Stimulated activated CD8-positive, alpha-beta memory T cell treated with anti-CD3 and anti-CD28 coated beads, Interleukin-15, amount 100 ng/mL, for 4 hours (primary cell): ENCODE measurements around the gene WFDC8.

Experiments
- DNase-seq, 2 donors: peaks; one replicate each; pipeline ENCODE4 v3.0.0-alpha.2; 2020; ENCODE audit warnings: low read depth in 2 of 2

Gene WFDC8

DNA sequence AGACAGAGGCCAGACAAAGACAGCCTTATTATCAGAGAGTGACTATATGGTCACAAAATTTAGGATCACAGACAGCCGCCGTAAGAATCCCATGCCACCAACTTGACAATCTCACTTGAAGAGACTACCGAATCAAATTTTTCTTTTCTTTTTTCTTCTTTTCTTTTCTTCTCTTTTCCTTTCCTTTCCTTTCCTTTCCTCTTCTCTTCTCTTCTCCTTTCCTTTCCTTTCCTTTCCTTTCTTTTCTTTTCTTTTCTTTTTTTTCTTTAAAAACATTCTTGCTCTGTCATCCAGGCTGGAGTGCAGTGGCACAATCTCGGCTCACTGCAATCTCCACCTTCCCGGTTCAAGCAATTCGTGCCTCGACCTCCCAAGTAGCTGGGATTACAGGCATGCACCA, 30.7 kb downstream of the WFDC8 start:
- no peak for DNase-seq

DNA sequence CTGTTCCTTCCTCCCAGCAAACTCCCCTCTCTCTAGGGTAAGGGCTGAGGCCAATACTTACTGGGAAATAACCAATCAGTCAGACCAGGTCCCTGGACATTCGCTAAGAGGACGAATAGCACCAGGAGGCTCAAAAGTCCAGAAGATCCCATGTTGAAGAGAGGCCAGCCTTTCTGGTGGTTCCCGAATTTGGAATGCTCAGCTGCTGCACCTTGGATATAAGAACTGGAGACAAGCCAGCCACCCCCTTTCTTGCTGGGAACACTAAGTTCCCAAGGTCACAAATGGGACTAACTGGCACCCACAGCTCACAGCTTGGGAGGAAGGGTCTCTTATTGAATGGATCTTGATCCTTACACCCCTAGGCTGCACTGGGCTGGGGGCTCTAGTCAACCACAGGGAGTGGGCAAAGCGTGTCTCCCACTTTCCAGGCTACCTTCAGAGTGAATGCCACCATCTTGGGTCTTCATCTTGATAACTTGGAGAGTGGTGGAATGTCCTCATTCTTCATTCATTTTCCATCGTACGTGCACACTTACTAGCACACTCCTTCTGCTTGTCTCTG, 31.8 kb downstream of the WFDC8 start, which contains the start of gene EPPIN:
Gene EPPIN (minus strand): TSS at position 196 of the 565 bp plus-strand sequence. CDS start 44 bp downstream, at position 152.
- no peak for DNase-seq

DNA sequence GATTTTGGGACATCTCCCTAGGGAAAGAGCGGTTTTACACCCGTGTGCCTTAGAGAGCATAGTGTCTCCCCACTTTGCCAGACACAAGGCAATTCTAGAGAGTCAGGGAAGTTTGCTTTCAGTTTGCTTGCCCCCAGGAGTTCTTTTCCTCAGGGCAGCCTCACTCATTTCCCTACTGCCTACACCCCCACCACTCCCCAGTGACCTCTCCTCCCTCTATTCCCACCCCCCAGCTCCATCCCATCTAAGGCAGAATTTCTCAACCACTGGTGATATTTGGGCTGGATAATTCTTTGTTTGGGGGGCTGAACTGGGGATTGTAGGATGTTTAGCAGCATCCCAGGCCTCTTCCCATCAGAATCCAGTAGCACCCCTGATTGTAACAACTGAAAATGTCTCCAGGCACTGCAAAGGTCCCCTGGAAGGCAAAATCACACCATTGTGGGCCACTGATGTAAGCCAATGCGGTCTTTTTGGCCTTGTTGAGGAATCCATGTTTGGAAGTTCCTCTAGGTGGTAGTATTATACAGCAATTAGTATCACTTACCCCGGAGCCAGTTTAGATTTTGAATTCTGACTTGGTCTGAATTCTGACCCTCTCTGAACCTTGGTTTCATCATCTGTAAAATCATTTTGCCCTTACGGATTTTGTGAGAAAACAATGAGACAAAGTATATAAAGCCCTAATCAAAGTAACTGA, 33.2 kb downstream of the WFDC8 start:
- DNase-seq = no peak

DNA sequence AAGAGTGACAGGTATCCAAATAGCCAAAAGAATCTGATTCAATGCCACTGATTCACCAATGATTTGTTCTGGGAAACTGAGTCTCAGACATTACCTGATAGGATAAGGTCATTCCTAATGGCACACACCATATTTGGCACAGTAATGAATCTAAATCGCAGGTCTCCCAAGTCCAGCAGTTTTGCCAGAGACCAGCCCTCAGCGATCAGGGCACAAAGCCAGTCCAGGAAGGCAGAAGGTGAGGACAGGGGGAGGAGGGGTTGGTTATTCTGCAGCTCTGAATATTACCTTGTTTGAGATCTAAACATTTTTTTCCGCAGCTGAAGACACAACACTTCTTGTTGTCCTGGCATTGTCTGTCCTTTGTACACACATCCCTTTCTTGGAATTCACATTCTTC, 33.7 kb downstream of the WFDC8 start:
- no peak for DNase-seq

DNA sequence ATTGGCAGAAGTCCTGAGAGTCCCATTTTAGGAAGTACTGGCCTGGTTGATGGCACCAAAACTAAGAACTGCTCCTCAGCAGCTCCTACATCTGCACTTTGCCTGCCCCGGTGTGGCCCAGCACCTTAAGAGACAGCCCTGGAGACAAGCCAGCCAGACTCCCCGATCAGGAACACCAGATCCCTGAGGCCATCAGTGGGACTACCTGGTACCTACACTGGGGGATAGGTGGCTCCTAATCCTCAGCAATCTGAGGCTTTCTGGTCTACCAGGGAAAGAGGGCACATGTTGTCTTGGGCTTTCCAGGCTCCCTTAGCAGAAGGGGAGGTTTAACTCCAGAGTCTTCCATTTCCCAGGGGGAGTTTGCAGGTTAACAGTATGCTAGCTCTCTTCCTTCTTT, 39.7 kb downstream of the WFDC8 start, which contains the start of gene WFDC6:
Gene WFDC6 (minus strand): TSS at position 101 of the 400 bp plus-strand sequence. CDS start 75 bp downstream, at position 26.
- no peak for DNase-seq

DNA sequence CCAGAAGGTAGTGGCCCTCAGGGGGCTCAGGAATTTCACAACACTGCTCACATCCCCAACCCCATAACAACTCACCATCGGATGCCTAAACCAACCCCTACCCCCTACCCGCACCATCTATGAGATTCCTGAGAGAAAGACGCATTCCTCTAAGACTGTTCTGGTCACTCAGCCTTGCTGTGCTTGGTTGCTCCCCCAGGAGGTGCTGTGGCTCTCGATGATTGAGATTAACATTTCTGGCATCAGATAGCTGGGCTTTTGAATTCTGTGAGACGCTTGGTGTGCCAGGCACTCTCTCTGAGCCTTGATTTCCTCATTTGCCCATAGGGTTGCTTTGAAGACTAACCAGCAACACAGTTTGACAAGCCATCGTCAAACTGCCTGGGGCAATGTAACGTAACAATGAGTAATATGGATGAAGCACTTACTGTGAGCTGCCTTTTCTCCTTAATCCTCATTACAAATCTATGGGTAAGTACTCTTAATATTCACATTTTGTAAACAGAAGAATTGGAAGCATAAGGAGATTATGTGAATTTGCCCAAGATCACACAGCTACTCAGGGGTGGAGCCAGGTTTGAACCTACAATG, 40.8 kb downstream of the WFDC8 start:
- no peak for DNase-seq

DNA sequence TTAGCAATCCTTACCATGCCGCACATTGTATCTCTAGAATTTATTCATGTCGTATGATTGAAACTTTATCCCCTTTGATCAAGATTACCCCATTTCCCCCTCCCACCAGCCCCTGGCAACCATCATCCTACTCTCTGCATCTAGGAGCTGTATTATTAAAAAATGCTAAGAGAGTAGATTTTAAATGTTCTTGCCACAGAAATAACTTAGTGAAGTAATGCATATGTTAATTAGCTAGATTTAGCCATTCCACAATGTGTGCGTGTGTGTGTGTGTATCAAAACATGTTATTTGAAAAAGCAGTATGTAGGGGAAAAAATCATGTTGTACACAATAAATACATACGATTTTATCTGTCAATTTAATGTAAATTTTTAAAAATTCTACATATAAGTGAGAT, 51.8 kb downstream of the WFDC8 start:
- DNase-seq = no peak

DNA sequence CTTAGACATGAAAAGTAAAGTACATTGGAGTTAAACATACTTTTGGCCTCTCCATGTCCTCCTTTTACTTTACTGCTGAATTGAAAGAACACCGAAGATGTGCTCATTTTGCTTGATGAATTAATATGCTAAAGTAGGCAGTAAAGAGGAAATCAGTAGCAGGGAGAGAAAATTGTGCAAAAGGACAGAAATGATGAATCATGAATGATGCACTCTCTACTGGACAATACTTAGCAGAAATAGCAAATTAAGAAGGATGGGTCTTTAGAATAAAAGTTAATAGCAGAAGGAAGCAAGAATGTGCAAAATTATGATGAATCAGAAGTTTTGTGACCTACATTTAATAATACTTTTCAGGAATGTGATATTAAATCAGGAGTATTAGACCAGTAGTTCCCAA, 55.3 kb downstream of the WFDC8 start:
- no peak for DNase-seq

DNA sequence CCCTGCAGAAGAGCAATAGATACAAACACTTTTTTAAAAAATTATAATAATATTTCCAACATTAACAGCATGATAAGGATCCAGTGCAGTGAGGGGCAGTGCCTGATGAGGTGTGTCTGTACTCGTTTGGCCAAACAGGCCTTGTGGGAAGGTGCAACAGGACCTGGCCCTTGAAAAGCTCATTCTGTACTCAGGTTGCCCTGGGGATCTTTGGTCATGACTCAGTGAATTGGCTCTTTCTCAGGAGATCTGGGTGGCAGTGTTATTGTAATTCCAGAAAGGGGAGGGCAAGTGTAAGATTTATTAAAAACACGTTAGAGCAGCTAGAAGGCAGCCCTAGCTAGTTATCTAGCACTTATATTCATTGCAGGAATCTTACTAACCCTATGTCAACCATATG, 60.8 kb downstream of the WFDC8 start:
- no peak for DNase-seq

DNA sequence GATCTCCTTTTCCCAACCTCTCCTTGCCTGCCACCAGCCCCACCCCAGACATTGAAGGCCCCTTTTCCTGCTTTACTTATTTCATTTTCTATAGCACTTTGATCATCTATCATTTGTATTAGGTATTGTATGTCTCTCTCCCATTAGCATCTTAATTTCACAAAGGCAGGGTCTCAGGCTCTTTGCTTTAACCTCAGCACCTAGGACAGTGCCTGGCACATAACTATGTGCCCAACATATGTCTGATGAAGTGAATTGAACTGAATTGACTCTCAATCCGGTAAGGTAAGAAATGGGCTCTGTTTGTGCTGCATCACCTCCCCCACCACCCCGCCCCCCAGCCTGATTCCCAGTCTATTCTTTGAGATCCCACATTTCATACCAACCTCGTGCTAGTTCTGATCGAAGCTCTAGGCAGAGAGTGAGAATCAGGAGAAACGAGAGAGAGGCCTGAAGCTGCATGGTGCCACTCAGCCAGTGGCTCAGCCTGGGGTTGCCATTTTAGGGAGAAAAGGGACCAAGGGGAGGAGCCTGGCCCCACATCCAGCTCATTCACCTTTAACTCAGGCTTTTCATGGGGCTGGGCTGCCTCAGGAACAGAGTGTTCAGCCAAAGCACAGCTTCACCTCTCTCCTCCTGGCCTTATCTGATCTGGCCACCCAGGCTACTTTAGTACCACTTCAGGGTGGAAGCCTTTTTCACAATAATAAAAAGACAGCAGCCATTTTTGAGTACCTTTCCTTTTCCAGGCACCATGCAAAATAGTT, 63.8 kb downstream of the WFDC8 start, which contains the start of gene SPINT3:
Gene SPINT3 (minus strand): TSS at position 476 of the 767 bp plus-strand sequence. CDS start 14 bp downstream, at position 462.
- DNase-seq = no peak

DNA sequence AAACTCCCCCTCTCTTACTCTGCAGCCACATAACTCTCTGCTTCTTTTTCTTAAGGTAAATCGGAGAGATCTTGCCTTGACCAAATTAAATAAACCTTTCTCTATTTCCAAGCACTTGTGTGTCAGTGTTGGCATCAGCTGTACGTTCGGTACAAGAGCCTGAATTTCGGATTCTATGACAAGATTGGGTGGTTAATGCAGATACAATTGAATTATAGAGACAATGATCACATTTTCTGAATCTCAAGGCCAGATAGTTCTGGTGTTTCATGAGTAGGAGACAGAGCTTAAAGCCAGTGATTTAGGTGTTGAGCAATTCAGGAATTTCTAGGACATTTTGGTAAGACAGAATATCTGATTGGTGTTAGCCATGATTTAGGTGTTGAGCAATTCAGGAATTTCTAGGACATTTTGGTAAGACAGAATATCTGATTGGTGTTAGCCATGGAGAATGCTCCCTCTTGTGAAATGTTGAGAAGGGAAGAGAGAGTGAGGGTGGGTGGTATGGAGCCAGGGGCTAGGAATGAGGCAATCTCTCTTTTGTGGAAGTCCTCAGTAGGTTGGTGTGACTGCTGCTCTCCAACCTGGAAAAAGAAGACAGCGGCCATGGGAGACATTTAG, 68.7 kb downstream of the WFDC8 start:
- no peak for DNase-seq

DNA sequence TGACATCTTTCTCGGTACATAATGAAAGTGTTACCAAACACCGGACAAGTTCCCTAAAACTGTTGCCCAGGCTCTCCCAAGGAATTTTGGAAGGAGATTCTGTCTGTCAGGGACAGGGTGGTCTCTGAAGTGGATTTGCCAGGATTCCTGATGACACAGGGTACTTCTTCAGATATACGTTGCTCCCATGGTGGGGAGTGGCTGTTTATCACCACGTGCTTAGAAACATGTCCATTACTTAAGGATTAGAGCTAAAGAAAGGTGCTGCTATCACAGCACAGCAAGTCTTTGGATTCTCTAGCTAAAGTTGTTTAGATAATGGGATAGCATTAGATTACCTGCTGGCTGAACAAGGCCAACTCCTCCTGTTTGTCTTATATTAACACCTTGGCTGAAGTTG, 70.0 kb downstream of the WFDC8 start:
- no peak for DNase-seq

DNA sequence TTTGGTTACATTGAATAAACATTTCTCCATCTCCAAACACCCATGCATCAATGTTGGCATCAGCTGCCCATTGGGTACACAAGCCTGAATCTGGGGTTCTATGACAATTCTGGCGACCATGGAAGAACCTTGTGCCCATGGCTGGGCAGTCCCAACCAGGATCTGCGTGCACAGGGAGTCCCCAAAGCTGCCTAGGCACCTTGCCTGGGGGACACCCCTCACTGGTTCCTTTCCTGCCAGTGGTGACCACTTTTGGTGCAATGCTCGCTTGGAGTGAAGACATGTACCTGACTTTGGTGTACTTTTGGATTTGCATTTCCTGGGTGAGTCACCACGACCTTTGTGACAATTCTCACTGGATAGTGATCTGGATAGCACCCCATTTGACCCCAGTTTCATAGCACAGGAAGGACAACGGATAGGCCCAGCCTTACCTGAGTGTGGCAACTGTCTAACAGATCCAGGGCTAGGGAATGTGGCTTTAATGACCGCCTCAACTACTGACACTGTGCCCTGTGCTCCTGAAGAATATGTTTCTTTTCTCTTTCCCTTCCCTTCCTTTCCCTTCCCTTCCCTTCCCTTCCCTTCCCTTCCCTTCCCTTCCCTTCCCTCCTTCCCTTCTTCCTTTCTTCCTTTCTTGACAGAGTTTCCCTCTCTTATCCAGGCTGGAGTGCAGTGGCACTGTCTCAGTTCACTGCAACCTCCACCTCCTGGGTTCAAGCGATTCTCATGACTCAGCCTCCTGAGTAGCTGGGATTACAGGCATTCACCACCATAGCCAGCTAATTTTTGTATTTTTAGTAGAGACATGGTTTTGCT, 70.8 kb downstream of the WFDC8 start:
- DNase-seq = no peak

DNA sequence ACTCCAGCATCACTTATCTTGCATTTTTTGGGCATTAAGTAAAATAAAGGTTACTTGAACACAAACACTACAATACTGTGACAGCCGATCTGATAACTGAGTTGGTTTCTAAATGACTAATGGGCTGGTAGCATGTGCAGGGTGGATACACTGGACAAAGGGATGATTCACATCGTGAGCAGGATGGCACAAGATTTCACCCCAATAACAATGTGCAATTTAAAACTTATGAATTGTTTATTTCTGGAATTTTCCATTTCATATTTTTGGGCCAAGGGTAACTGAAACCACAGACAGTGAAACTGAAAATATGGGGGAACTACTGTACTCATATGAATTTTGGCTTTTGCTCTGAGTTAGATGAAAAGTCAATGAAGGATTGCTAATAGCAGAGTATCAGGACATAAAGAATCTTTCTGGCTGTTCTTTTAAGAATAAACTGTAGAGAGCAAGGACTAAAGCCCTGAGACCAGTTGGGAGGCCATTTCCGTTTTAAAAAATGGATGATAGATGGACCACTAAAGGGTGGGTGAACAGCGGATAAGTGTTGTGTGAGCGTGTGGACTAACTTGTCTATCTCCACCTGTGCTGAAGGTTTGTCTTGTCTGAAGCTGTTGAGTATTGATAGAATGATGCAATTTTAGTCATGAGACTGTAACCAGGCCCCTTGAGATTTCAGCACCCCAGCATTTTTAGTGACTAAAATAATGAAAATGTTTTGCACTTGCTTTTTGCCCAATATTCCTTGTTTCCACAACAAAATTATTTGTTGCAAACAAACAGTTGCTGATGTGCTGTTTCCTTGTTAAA, 71.9 kb downstream of the WFDC8 start:
- DNase-seq = no peak

DNA sequence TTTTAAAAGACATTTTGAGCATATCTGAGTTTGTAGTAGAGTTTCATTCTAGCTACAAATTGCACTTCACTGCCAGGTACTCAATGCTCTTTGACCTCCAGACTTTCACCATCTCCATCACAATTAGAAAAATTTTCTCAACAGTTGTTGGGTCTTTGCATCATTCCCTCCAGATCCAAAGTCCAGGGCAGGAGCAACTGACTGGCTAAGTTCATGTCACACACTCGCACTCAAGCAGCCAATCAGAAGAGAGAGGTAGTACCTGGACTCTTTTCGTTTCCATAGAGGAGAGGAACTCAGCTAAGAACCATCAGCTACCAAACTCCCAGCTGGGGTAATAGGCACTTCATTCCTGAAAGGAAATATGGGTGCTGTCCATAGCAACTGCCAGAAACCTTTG, 72.7 kb downstream of the WFDC8 start:
- DNase-seq = no peak

DNA sequence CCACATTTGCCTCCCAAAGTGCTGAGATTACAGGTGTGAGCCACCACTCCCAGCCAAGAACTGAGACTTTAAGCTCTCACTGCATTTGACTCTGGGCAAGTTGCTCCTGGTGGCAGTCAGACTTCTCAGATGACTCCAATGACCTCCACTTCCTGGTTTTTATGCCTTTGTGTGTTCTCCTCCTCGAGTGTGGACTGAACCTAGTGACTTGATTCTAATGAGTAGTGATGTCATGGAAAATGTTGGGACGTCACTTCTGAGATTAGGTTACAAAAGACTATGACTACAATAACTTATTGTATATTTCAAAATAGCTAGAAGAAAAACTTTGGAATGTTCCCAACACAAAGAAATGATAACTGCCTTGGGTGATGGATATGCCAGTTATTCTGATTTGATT, 75.7 kb downstream of the WFDC8 start:
- no peak for DNase-seq

DNA sequence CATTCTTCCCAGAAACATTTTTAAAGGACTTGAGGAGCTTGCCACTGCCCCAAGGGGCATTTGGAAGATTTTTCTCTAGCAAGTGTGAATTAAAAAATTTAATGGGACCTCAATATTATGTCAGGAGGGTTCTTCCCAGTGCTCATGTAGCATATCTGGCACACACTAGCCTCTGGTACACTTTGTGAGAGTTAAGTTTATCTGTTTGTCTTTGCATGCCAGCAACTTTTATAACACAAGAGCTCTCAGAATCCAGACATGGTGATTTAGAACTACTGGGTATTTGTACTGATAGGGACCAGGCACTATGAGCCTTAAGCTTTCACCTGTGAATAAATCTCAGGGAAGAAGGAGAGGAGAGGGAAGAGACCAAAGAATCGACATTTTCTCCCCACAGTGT, 76.5 kb downstream of the WFDC8 start:
- no peak for DNase-seq
